Coronary artery (tissue), 2 donors: ENCODE data around the gene ADD3.
A peak's percentile ranks its signal among the peaks of the same experiment; 100 is the strongest.

Experiments
- DNase-seq: peaks from one replicate; pipeline ENCODE4 v3.0.0-alpha.2; 2017; ENCODE audit warnings: low spot score
- H3K27ac ChIP-seq, 2 donors: fragments of 200-600 bp; sonication (generic); one replicate each; pipeline ENCODE4 v1.5.1; 2016 to 2019
- H3K4me3 ChIP-seq: fragments of 200-600 bp; sonication (generic); 2 replicates; pipeline ENCODE4 v1.5.1; 2016; ENCODE audit warnings: mild to moderate bottlenecking, moderate library complexity
- CTCF ChIP-seq: fragments of 200-600 bp; sonication (generic); IDR thresholded peaks from one replicate; pipeline ENCODE4 v1.5.1; 2019; ENCODE audit warnings: antibody characterized with exemption

The ADD3 gene

GRCh38 chr10:109969760-109970346 is 37.9 kb upstream of the ADD3 start:
- TF ChIP-seq CTCF, result no peak
- no peak for DNase-seq
- Histone ChIP-seq H3K27ac (peak overlapping the region in 1 of 2 donors; percentile 40), H3K4me3 (peak overlapping the region; percentile 2)

GRCh38 chr10:109971634-109972033 is 36.1 kb upstream of the ADD3 start:
- no peak overlapping the region for H3K4me3 ChIP-seq
- TF ChIP-seq CTCF, result no peak
- DNase-seq, result no peak
- no peak overlapping the region for H3K27ac ChIP-seq

GRCh38 chr10:109972372-109973001 is 35.3 kb upstream of the ADD3 start:
- Histone ChIP-seq H3K27ac (no peak overlapping the region), H3K4me3 (no peak overlapping the region)
- DNase-seq, result no peak
- no peak for TF ChIP-seq CTCF

GRCh38 chr10:109973326-109973829 is 34.4 kb upstream of the ADD3 start:
- Histone ChIP-seq H3K4me3 (no peak overlapping the region), H3K27ac (no peak overlapping the region)
- DNase-seq, result no peak
- TF ChIP-seq CTCF, result no peak

- no peak for TF ChIP-seq CTCF
- H3K4me3 ChIP-seq, result no peak overlapping the region
- no peak overlapping the region for H3K27ac ChIP-seq
- no peak for DNase-seq
These were observed 33.1 kb upstream of the ADD3 start for GRCh38 chr10:109974504-109975191.

GRCh38 chr10:109975244-109976190 is 32.3 kb upstream of the ADD3 start:
- Histone ChIP-seq H3K27ac (no peak overlapping the region), H3K4me3 (no peak overlapping the region)
- no peak for DNase-seq
- TF ChIP-seq CTCF, result no peak
